ENCODE measurements around the gene TRERF1. TPM values are rescaled to one million over a fixed set of nuclear protein-coding genes. Genes with fewer than 3 reads are reported as not detected.
"Not testable (repeated sequence)": the region's sequence is repeated elsewhere in the genome, so short reads cannot be mapped to it uniquely, and the experiment has no call there.

The TRERF1 gene, protein sequence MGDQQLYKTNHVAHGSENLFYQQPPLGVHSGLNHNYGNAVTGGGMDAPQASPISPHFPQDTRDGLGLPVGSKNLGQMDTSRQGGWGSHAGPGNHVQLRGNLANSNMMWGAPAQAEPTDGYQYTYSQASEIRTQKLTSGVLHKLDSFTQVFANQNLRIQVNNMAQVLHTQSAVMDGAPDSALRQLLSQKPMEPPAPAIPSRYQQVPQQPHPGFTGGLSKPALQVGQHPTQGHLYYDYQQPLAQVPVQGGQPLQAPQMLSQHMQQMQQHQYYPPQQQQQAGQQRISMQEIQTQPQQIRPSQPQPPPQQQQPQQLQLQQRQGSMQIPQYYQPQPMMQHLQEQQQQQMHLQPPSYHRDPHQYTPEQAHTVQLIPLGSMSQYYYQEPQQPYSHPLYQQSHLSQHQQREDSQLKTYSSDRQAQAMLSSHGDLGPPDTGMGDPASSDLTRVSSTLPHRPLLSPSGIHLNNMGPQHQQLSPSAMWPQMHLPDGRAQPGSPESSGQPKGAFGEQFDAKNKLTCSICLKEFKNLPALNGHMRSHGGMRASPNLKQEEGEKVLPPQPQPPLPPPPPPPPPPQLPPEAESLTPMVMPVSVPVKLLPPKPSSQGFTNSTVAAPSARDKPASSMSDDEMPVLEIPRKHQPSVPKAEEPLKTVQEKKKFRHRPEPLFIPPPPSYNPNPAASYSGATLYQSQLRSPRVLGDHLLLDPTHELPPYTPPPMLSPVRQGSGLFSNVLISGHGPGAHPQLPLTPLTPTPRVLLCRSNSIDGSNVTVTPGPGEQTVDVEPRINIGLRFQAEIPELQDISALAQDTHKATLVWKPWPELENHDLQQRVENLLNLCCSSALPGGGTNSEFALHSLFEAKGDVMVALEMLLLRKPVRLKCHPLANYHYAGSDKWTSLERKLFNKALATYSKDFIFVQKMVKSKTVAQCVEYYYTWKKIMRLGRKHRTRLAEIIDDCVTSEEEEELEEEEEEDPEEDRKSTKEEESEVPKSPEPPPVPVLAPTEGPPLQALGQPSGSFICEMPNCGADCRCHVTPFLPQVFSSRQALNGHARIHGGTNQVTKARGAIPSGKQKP (N-terminal part only)
- total RNA-seq = 0.86 TPM
- long read RNA-seq, partial matches to known transcripts = 0 of 1 reads
- long read RNA-seq, other reads (novel, unspliced or antisense) = 1 of 1 reads

DNA sequence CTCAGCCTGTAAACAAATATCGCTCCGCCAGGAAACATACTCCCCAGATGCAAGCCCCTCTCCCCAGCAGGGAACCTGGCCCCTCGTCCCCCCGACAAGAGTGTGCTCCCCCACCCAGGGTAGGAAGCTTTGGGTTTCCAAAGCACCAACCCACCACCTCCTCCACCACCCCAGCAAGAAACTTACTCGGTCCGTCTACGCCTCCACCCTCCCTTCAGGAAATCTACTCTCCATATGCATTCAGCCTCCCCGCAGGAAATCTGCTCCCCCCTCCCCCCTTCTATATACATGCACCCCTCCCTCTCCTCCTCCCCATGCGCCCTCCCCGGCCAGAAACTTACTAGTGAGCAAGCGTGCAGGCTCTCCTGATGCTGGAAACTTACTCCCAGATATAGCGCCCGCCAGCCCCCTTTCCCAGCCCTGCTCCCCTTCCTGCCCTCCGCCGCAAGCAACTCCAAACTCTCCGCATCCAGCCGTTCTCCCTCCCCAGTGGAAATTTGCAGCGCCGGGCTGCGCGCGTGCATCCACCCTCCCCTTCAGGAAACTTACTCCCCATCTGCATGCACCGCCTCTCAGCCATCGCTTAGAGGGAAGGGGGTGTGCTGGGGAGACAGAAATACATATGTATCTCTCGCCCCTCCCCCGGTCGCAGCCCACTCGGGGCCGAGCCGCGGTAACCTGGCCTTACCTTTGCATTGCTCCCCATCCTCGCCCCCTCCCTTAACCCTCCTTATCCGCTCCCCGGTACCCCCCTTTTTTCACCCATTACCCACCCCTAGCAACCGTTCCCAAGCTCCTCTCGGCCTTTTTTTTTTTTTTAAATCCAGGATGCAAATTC is at the start of gene TRERF1:
Gene TRERF1 (minus strand): TSS at position 594 of the 838 bp plus-strand sequence. CDS start 182,336 bp downstream, outside the sequence.
- intact Hi-C loops (cut with DNase I) = loop anchor here (5.0 kb wide), 1 partner anchor 189 kb away; no protein-coding TSS in a partner anchor
- peak; percentile 81 for DNase-seq (ENCODE audit: low spot score)

DNA sequence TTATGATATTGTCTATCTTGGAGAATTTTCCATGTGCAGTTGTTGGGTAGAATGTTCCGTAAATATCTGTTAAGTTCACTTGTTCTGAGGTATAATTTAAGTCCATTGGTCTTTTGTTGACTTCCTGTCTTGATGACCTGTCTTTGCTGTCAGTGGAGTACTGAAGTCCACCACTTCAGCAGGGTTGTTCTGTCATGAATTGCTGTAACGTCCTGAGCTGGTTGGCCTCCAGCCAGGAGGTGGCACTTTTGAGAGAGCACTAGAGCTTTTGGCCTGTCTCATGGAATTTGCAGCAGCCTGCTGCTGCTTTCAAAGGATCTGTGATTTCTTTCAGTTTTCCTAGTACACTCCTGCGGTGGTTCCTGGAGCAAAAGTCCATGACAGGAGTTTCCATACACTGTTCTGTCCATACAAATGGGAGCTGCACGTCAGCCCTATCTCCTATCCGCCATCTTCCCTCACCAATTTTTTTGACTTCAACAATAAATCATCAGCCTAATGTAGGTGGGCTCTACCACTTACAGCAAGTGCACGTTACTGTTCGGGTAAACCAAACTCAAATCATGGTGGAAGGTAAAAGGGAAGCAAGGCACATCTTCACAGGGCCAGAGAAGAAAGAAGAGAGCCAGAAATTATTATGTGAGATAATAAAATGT is 46.9 kb upstream of the TRERF1 start:
- intact Hi-C loops (cut with DNase I) = no loop called here
- no peak for DNase-seq (ENCODE audit: low spot score)

DNA sequence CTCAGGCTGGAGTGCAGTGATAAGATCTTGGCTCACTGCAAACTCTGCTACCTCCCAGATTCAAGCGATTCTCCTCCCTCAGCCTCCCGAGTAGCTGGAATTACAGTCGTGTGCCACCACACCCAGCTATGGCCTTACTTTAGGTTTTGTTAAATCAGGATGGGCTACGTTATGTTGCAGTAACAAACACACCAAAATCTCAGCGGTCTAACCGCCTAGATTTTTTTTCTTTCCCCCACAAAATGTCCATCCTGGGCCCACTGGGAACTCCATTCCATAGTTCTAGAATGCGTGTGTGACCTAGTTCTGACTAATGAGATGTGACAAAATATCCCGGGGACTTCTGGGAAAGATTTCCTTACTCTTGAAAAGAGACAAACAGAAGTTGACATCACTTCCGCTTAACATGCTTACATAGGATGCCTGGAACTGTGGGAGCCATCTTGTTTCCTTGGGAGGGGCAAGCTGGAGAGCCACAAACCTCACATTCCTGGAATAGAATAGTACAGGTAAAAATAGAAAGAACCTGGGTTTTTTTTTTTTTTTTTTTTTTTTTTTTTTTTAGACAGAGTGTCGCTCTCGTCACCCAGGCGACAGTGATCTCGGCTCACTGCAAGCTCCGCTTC is 42.3 kb upstream of the TRERF1 start:
- no peak for DNase-seq (ENCODE audit: low spot score)
- intact Hi-C loops (cut with DNase I) = no loop called here

DNA sequence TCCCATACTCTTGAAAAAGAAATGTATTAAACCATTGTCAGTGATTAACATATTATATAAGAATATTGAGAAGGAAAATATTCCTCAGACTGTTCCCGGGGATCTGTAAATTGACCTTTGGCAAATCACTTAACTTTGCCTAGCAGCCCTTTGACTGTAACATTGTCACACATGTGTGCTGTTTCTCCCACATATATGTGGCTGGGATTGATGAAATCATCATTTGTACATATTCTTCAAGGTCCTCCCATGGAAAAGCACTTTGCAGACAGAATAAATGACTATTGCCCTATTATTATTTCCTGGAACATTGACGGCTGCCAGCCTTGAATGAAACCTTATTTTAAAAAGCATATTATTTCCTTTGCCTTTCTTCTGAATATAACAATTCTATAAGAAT is 36.4 kb upstream of the TRERF1 start:
- DNase-seq (ENCODE audit: low spot score) = no peak
- intact Hi-C loops (cut with DNase I) = no loop called here

DNA sequence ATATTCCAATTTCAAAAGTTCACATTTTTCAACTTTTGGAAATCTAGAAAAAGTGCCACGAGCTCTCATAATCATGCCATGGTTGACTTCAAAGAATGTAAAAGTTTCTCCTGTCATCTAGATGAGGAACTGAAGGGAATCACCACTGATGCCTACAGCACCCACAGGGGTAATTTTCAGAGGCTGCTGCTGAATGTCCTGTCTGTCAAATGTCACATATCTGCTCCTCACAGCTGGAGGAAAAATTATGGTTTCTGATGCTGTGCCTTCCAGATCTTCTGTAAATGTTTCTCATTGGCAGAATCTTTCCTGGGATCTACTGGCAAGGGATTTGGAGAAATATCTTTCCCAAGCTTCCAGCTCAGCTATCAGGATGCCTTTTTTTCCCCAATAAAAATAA is 32.5 kb upstream of the TRERF1 start:
- intact Hi-C loops (cut with DNase I) = no loop called here
- no peak for DNase-seq (ENCODE audit: low spot score)

DNA sequence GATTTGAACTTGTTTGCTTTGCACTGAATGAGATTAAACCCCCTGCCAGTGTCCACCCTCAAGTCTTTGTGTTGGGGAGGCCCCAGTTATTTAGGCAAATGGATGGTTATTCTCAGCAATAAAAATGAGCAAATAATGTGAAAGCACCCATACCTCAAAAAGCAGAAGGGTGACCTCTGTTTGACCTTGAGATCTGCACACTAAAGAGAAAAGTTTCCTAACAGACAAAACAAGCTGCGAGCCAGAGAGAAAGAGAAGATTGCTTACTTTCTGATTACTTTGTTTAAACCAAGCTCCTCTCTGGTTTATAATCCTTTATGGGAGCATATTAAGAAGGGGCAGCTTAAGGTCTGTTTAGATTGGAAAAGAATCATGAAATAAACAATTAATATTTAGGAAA is 30.4 kb upstream of the TRERF1 start:
- no peak for DNase-seq (ENCODE audit: low spot score)
- intact Hi-C loops (cut with DNase I) = no loop called here

DNA sequence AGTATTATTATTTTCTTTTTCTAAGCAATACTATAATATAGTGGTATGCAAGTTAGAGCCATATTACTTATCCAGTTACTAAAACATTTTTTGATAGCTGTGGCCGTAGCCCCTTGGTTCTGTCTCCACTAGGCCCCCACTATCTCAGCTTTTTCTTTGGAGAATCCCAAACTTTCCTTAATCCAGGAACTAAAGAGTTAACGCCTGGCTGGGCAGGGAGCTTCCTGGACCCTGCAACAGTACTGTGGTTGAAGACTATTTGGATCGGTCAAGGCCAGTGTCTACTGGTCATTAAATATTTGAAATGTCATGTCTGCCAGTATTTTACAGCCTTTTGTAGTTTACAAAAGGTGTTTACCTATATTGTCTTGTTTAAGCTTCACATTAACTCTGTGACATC is 20.0 kb upstream of the TRERF1 start:
- intact Hi-C loops (cut with DNase I) = no loop called here
- DNase-seq (ENCODE audit: low spot score) = no peak

DNA sequence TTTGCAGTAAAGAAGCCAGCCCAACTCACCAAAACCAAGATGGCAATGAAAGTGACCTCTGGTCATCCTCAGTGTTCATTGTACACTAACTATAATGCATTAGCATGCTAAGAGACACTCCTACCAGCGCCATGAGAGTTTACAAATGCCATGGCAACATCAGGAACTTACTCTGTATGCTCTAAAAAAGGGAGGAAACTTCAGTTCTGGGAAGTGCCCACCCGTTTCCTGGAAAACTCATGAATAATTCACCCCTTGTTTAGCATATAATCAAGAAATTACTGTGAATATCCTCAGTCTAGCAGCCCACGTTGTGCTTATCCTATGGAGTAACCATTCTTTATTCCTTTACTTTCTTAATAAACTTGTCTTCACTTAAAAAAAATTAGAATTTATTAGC is 19.4 kb upstream of the TRERF1 start:
- intact Hi-C loops (cut with DNase I) = no loop called here
- no peak for DNase-seq (ENCODE audit: low spot score)

DNA sequence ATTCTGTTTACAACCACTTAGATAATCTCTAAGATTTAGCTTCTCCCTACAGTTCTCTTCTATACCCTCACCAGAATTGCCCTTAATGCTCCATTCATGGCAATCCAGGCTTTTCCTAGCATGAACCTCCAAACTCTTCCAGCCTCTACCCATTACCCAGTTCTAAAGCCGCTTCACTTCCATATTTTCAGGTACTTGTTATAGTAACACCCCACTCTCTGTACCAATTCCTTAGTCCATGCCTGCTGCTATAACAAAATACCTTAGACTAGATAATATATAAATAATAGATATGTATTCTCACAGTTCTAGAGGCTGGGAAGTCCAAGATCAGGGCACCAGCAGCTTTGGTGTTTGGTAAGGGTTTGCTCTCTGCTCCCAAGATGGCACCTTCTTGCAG is 16.5 kb upstream of the TRERF1 start:
- intact Hi-C loops (cut with DNase I) = no loop called here
- DNase-seq (ENCODE audit: low spot score) = no peak

DNA sequence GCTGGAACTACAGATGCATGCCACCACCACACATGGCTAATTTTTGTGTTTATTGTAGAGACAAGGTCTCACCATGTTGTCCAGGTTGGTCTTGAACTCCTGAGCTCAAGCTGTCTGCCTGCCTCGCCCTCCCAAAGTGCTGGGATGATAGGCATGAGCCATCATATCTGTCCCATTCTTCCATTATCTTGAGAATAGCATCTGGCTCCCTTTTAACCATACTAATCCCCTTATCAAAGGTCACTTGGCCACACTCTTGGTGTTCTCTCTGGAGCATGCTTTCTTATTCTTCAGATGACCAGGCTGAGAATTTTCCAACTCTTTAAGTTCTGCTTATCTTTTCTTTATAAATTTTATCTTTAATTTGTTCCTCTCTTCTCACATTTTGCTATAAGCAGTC is 15.9 kb upstream of the TRERF1 start:
- DNase-seq (ENCODE audit: low spot score) = no peak
- intact Hi-C loops (cut with DNase I) = no loop called here

DNA sequence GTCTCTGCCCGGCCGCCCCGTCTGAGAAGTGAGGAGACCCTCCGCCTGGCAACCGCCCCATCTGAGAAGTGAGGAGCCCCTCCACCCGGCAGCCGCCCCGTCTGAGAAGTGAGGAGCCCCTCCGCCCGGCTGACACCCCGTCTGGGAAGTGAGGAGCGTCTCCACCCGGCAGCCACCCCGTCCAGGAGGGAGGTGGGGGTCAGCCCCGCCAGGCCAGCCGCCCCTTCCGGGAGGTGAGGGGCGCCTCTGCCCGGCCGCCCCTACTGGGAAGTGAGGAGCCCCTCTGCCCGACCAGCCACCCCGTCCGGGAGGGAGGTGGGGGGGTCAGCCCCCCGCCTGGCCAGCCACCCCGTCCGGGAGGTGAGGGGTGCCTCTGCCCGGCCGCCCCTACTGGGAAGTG is 14.7 kb upstream of the TRERF1 start:
- intact Hi-C loops (cut with DNase I) = not testable (repeated sequence)

DNA sequence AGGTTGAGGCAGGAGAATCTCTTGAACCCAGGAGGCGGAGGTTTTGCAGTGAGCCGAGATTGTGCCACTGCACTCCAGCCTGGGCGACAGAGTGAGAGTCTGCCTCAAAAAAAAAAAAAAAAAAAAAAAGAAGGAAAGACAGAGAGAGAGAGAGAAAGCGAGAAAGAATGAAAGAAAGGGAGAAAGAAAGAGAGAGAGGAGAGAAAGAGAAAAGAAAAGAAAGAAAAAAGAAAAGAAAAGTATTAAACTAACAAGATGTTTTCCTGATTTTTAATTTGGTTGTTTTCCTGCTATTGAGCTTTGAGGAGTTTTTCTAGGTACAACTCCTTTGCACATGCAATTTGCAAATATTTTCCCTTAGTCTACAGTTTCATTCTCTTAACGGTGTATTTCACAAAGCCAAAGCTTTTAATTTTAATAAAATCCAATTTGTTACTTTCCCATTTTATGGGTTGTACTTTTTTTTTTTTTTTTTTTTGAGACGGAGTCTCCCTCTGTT is 10.8 kb upstream of the TRERF1 start:
- no peak for DNase-seq (ENCODE audit: low spot score)
- intact Hi-C loops (cut with DNase I) = no loop called here

More for the DNA sequence above, 14.7 kb upstream of the TRERF1 start:
- DNase-seq (ENCODE audit: low spot score) = not testable (repeated sequence)

DNA sequence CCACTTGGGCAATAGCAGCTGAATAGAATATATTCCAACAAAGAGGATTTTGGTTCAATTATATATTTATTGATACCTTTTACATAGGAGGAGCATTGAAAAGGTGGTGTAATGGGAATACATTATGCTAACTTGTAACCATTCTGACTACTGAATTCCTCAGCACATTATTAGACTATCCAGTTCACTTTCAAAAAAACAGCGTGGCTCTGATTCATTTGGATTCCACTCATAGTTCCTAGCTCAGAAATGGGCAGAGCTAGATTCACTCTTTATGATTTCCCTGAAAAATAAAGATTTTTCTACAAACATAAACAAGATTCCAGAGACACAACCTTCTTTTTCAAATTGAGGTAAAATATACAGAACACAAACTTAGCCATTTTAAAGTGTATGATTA is 9.2 kb upstream of the TRERF1 start:
- intact Hi-C loops (cut with DNase I) = no loop called here

DNA sequence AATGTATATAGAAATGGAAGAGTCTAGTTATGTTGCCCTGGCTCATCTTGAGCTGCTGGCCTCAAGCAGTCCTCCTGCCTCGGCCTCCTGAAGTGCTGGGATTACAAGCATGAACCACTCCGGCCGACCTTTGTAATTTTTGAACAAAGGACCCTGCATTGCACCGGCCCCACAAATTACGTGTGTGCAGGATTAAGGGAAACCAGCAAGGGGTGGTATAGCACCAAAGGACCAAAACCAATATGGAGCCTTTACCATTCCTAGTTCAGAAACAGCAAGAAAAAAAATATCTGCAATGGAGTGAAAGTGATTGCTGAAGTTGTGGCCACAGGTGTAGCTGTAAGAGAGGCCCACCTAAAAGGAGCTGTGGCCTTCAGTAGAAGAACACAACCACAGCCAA is 8.2 kb upstream of the TRERF1 start:
- no peak for DNase-seq (ENCODE audit: low spot score)
- intact Hi-C loops (cut with DNase I) = no loop called here

More for the DNA sequence above, 9.2 kb upstream of the TRERF1 start:
- DNase-seq (ENCODE audit: low spot score) = no peak

DNA sequence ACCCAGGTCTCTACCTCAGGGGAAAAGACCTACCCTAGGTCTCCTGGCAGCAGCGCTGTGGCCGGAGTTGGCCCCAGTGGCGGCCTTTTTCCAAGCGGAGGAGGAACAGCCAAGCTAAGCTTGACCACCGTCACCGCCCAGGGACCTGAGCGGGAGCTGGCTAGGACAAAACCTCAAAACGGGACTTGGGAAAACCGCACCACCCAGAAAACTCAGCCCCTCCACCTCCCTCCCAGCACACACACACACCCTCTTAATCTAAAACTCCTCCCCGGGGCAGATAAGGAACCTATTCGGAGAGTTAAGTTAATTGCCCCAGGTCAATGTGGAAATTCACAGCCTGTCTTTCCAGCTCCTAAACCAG is 2.7 kb upstream of the TRERF1 start:
- intact Hi-C loops (cut with DNase I) = loop anchor here (5.0 kb wide), 1 partner anchor 192 kb away; no protein-coding TSS in a partner anchor
- DNase-seq (ENCODE audit: low spot score) = no peak

DNA sequence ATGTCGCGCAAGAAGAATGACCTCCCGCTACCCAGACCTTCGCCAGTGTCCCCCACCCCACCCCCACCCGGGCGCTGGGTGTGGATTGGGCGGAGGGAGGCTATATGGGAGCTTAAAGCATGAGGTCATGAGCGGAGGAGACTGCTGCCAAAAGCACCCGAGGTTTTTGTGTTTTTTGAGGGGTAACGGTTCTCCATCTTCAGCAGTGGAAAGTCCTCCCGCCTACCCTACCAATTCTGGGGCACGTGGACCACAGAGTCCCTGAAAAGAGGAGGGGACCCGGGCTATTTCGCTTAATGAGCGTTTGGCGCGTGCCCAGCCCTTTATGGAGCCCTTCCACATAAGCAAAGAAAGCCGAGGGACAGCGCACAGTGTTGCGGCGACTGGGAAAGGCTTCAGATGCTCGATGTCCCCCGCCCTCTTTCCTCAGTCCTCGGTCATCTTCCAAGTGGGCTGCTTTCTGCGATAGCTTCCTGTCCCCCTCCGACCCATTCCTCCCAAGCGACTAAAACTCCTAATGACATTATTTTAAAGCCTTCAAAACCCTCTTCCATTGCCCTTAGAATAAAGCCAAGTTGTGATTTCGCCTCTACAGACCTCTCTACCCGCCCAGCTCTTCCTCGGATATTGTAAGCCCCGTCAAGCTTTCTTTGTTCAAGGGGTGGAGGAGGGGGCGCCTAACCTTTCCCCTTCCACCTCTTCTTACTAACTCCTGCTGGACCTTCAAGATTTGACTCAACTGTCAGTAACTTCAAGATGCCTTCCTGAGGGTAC is 2.1 kb upstream of the TRERF1 start:
- intact Hi-C loops (cut with DNase I) = loop anchor here (5.0 kb wide), 1 partner anchor 192 kb away; no protein-coding TSS in a partner anchor
- DNase-seq (ENCODE audit: low spot score) = no peak

DNA sequence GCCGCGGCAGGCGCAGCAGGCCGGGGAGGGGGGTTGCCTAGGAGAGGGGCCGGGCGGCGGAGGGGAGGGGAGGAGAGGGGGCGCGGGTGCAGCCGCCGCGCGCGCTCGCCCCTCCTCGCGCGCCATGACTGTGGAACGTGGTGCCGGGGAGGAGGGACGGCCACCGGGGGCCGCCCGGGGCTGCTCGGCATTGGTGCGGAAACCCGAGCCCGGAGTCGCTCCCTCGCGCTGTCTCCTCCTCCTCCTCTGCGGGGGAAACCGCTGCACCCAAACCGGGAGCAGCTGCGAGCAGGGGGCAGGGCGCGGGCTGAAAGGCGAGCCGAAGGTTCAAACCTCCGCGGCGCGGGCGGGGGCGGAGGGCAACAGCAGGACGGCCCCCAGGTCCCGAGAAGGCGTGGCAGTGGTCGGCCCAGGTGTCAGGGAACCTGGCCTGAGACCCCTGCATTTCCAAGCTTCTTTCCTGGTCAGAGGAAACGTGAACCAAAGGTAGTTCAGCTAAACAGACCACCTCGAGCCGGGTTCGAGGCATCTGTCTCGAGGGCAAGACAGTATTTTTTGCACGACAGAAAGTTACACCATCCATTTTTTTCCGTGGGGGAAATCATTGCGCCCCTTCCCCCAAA is 1.4 kb upstream of the TRERF1 start:
- intact Hi-C loops (cut with DNase I) = loop anchor here (5.0 kb wide), 1 partner anchor 191 kb away; no protein-coding TSS in a partner anchor
- DNase-seq (ENCODE audit: low spot score) = peak; percentile 89
